K562 (cell line): ENCODE measurements around the gene MYOM1. TPM values are rescaled to one million over a fixed set of nuclear protein-coding genes. Genes with fewer than 3 reads are reported as not detected.

ENCODE experiments used
- ATF7 ChIP-seq: fragments of 450-650 bp; IDR thresholded peaks from 2 replicates; pipeline ENCODE4 v1.7.1; 2014; ENCODE audit warnings: mild to moderate bottlenecking, moderate library complexity
- BCL6 ChIP-seq: fragments of 250-450 bp; sonication (Bioruptor Pico); IDR thresholded peaks from 2 replicates; pipeline ENCODE4 v1.4.0; 2020
- EP300 ChIP-seq: IDR thresholded peaks from 2 replicates; pipeline ENCODE4 v1.6.1; 2012; ENCODE audit warnings: low read length, improper control_type of control experiment
- FOXJ3 ChIP-seq: sonication (generic); formaldehyde crosslinking; IDR thresholded peaks from 2 replicates; pipeline ENCODE4 v1.4.0; 2020; ENCODE audit warnings: mild to moderate bottlenecking, missing genetic modification reagents
- HDAC1 ChIP-seq, 2 experiments: fragments of 450-650 bp; IDR thresholded peaks; 2 replicates each; pipeline ENCODE4 v1.6.1; 2016 to 2017; ENCODE audit warnings: inconsistent platforms in 1 of 2, mild to moderate bottlenecking in 1 of 2, moderate library complexity in 1 of 2
- HMG20B ChIP-seq: fragments of 250-450 bp; sonication (Bioruptor Pico); IDR thresholded peaks from 2 replicates; pipeline ENCODE4 v1.5.0; 2021; ENCODE audit warnings: mild to moderate bottlenecking
- MIER1 ChIP-seq: fragments of 450-650 bp; IDR thresholded peaks from 2 replicates; pipeline ENCODE4 v1.6.1; 2016; ENCODE audit warnings: antibody characterized with exemption, mild to moderate bottlenecking, low read depth
- NCOA1 ChIP-seq: fragments of 450-650 bp; IDR thresholded peaks from 2 replicates; pipeline ENCODE4 v1.6.1; 2016; ENCODE audit warnings: low read depth
- PHB ChIP-seq: fragments of 250-450 bp; sonication (Bioruptor Pico); IDR thresholded peaks from 2 replicates; pipeline ENCODE4 v1.5.0; 2021
- POLR3A ChIP-seq: IDR thresholded peaks from 2 replicates; pipeline ENCODE4 v1.6.1; 2011; ENCODE audit warnings: borderline replicate concordance, mild to moderate bottlenecking, moderate library complexity; ENCODE audit not compliant: insufficient read length, insufficient read depth; ENCODE audit errors: extremely low read depth
- PURB ChIP-seq: sonication (generic); formaldehyde crosslinking; IDR thresholded peaks from 2 replicates; pipeline ENCODE4 v1.9.0; 2021; ENCODE audit warnings: low read depth, mild to moderate bottlenecking, missing genetic modification reagents
- RBM39 ChIP-seq: fragments of 200-400 bp; formaldehyde crosslinking; optimal IDR thresholded peaks from 2 replicates; pipeline ENCODE3; 2018; ENCODE audit warnings: low read depth, low read length
- SMARCA4 ChIP-seq: fragments of 450-650 bp; IDR thresholded peaks from 2 replicates; pipeline ENCODE4 v1.6.1; 2016
- SMARCC2 ChIP-seq: fragments of 450-650 bp; IDR thresholded peaks from 2 replicates; pipeline ENCODE4 v1.6.1; 2017; ENCODE audit warnings: antibody characterized with exemption, moderate library complexity, mild to moderate bottlenecking, low read depth
- SOX6 ChIP-seq: fragments of 450-650 bp; IDR thresholded peaks from 2 replicates; pipeline ENCODE4 v1.6.1; 2014; ENCODE audit warnings: mild to moderate bottlenecking
- SPI1 ChIP-seq: IDR thresholded peaks from 2 replicates; pipeline ENCODE4 v1.6.1; 2011; ENCODE audit warnings: low read depth, low read length, control low read depth, borderline replicate concordance
- SRSF1 ChIP-seq: fragments of 200-400 bp; formaldehyde crosslinking; IDR thresholded peaks from 2 replicates; pipeline ENCODE4 v1.6.1; 2017; ENCODE audit warnings: mild to moderate bottlenecking, low read depth, low read length, moderate library complexity
- ZNF253 ChIP-seq: fragments of 250-450 bp; sonication (Bioruptor Pico); conservative IDR thresholded peaks from 2 replicates; pipeline ENCODE4 v1.6.1; 2021; ENCODE audit warnings: mild to moderate bottlenecking
- ZSCAN32 ChIP-seq: fragments of 450-650 bp; formaldehyde crosslinking; IDR thresholded peaks from 2 replicates; pipeline ENCODE4 v1.4.0; 2020; ENCODE audit warnings: mild to moderate bottlenecking, moderate library complexity
- polyA plus RNA-seq, 8 experiments: library from polyadenylated mRNA; depleted of rRNA in 4 of 8; stranded (reverse) in 5 of 8; unstranded in 3 of 8; fragments of >200 nt; fragmentation: Nextera tagmentation in 2 of 8; fragmentation: Illumina TruSeq in 1 of 8; extraction: Ambion mirVana in 2 of 8; extraction: Trizol in 1 of 8; gene quantifications; 2 replicates each; pipeline versions ENCODE4 v1.2.1 to v1.2.3, GENCODE V29; 2011 to 2014; ENCODE audit warnings: inconsistent platforms in 1 of 8, missing spikeins in 1 of 8
- total RNA-seq, 7 experiments: library from RNA; depleted of rRNA in 6 of 7; stranded (reverse); fragments of >200 nt in 6 of 7; fragmentation: Illumina TruSeq in 2 of 7; extraction: Trizol in 2 of 7; gene quantifications; 2 replicates each; pipeline versions ENCODE4 v1.2.1 to v1.2.3, GENCODE V29; 2011 to 2021; ENCODE audit warnings: low replicate concordance in 1 of 7
- TF ChIP-seq, protein P1 (sequence below): fragments of 450-650 bp; IDR thresholded peaks from 2 replicates; pipeline ENCODE4 v1.6.1; 2016; ENCODE audit warnings: mild to moderate bottlenecking, moderate library complexity

MYOM1 gene
- total and polyA plus RNA-seq, 9 of the 15 experiments (the other 6 are each of a cell fraction or from before 2014, with no cell fraction given), result 0.01 to 0.62 (median 0.25) TPM

DNA sequence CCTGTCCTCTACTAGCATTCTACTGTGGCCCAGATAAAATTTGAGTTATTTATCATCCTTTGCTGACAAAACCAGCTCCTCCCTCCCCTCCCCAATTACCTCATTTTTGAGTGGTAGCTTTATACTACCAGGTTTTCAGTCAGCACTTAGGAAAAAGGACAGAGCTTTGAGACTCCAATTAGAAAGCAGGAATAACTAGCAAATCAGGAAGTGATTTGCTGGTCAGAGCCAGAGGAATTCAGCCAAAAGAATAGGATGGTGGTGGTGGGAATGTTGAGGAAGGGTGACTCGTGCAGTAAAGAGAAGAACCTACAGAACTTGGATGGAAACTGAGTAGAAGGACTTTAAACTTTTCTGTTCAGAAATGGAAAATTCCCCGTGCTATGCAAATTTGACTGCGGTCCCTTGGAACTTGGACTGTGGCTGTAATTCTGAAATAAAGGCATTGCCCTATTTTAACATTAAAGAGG is 45.8 kb upstream of the MYOM1 start (continued):
- no peak for TF ChIP-seq POLR3A
- 0 out of 2 replicates have a peak, but pooled peaks have one; percentile 28 for TF ChIP-seq FOXJ3
- 0 out of 2 replicates have a peak, but pooled peaks have one; percentile 49 for TF ChIP-seq MIER1
- no peak for TF ChIP-seq PURB (CRISPR knock-in tag)
- peak; percentile 28; the same call in 1 of the 2 replicates for TF ChIP-seq EP300
- 0 out of 2 replicates have a peak, but pooled peaks have one; percentile 46 for TF ChIP-seq SMARCA4
- no peak for TF ChIP-seq PHB
- TF ChIP-seq SRSF1, result no peak
- 0 out of 2 replicates have a peak, but pooled peaks have one; percentile 43 for TF ChIP-seq NCOA1
- TF ChIP-seq ZNF253 (CRISPR knock-in tag), result no peak
- peak; percentile 67; the same call in 1 of the 2 replicates for TF ChIP-seq SPI1
- peak; percentile 75 for TF ChIP-seq ATF7
- TF ChIP-seq SMARCC2, result no peak
- TF ChIP-seq SOX6, result no peak
- TF ChIP-seq RBM39, result no peak
- no peak for TF ChIP-seq ZSCAN32 (CRISPR knock-in tag)
- TF ChIP-seq, protein P1, sequence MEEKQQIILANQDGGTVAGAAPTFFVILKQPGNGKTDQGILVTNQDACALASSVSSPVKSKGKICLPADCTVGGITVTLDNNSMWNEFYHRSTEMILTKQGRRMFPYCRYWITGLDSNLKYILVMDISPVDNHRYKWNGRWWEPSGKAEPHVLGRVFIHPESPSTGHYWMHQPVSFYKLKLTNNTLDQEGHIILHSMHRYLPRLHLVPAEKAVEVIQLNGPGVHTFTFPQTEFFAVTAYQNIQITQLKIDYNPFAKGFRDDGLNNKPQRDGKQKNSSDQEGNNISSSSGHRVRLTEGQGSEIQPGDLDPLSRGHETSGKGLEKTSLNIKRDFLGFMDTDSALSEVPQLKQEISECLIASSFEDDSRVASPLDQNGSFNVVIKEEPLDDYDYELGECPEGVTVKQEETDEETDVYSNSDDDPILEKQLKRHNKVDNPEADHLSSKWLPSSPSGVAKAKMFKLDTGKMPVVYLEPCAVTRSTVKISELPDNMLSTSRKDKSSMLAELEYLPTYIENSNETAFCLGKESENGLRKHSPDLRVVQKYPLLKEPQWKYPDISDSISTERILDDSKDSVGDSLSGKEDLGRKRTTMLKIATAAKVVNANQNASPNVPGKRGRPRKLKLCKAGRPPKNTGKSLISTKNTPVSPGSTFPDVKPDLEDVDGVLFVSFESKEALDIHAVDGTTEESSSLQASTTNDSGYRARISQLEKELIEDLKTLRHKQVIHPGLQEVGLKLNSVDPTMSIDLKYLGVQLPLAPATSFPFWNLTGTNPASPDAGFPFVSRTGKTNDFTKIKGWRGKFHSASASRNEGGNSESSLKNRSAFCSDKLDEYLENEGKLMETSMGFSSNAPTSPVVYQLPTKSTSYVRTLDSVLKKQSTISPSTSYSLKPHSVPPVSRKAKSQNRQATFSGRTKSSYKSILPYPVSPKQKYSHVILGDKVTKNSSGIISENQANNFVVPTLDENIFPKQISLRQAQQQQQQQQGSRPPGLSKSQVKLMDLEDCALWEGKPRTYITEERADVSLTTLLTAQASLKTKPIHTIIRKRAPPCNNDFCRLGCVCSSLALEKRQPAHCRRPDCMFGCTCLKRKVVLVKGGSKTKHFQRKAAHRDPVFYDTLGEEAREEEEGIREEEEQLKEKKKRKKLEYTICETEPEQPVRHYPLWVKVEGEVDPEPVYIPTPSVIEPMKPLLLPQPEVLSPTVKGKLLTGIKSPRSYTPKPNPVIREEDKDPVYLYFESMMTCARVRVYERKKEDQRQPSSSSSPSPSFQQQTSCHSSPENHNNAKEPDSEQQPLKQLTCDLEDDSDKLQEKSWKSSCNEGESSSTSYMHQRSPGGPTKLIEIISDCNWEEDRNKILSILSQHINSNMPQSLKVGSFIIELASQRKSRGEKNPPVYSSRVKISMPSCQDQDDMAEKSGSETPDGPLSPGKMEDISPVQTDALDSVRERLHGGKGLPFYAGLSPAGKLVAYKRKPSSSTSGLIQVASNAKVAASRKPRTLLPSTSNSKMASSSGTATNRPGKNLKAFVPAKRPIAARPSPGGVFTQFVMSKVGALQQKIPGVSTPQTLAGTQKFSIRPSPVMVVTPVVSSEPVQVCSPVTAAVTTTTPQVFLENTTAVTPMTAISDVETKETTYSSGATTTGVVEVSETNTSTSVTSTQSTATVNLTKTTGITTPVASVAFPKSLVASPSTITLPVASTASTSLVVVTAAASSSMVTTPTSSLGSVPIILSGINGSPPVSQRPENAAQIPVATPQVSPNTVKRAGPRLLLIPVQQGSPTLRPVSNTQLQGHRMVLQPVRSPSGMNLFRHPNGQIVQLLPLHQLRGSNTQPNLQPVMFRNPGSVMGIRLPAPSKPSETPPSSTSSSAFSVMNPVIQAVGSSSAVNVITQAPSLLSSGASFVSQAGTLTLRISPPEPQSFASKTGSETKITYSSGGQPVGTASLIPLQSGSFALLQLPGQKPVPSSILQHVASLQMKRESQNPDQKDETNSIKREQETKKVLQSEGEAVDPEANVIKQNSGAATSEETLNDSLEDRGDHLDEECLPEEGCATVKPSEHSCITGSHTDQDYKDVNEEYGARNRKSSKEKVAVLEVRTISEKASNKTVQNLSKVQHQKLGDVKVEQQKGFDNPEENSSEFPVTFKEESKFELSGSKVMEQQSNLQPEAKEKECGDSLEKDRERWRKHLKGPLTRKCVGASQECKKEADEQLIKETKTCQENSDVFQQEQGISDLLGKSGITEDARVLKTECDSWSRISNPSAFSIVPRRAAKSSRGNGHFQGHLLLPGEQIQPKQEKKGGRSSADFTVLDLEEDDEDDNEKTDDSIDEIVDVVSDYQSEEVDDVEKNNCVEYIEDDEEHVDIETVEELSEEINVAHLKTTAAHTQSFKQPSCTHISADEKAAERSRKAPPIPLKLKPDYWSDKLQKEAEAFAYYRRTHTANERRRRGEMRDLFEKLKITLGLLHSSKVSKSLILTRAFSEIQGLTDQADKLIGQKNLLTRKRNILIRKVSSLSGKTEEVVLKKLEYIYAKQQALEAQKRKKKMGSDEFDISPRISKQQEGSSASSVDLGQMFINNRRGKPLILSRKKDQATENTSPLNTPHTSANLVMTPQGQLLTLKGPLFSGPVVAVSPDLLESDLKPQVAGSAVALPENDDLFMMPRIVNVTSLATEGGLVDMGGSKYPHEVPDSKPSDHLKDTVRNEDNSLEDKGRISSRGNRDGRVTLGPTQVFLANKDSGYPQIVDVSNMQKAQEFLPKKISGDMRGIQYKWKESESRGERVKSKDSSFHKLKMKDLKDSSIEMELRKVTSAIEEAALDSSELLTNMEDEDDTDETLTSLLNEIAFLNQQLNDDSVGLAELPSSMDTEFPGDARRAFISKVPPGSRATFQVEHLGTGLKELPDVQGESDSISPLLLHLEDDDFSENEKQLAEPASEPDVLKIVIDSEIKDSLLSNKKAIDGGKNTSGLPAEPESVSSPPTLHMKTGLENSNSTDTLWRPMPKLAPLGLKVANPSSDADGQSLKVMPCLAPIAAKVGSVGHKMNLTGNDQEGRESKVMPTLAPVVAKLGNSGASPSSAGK, result no peak
- TF ChIP-seq HMG20B (CRISPR knock-in tag), result no peak
- no peak for TF ChIP-seq BCL6 (CRISPR knock-in tag)
- 0 out of 4 replicates have a peak, but pooled peaks of 1 of the 2 experiments have one; percentile 24 for TF ChIP-seq HDAC1 (IDR thresholded peaks at IDR 0.05)
